ENCODE data around the gene STRADB.
"Not testable (repeated sequence)": the region's sequence is repeated elsewhere in the genome, so short reads cannot be mapped to it uniquely, and the experiment has no call there.

STRADB gene

DNA sequence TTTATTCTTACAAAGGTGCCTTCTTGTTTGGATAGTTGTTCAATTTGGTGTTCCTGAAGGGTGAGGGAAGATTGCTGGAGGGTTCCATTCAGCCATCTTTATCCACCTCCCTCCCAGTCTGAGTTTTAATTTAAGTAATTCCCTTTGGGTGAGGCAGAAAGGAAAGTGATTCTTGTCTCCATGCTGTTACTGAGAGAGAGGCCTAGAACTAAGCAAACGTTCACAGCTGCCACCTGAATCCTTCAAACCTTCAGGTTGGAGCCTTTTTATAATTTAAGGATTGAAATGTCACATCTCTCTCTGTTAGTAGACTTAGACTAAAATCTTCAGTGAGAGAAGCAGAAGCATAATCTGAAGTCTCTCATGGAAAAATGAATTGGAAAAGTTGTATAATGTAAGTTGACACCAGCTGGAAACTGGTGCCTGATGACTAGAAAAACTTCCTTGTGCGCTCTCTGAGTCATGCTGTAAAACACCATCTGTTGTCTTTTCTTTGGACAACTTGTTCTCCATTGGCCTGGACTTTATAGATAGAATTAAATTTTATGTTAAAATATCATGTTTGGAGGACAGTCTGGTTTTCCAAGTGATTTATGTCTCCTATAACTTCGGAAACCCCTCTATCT, 14.6 kb downstream of the STRADB start:
- no peak for DNase-seq (ENCODE audit: extremely low read depth in 1 of 2, low read depth in 1 of 2)

DNA sequence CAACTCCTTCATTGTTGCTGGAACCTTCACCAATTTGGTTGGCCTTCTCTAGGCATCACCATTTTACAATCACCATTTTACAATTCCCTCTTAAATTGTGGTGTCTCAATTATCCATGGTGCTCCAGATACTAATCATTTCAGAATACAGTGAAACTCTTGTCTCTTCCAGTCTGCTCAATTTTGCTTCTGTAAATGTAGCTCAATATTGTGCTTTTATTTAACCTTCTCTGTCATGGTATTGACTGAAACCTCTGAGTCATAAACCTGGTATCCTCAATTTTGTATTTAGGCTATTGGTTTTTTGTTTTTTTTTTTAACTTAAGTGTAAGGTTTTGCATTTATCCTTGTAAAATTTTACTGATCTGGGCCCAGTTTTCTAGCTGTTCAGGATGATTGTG, 16.1 kb downstream of the STRADB start:
- no peak for DNase-seq (ENCODE audit: extremely low read depth in 1 of 2, low read depth in 1 of 2)

DNA sequence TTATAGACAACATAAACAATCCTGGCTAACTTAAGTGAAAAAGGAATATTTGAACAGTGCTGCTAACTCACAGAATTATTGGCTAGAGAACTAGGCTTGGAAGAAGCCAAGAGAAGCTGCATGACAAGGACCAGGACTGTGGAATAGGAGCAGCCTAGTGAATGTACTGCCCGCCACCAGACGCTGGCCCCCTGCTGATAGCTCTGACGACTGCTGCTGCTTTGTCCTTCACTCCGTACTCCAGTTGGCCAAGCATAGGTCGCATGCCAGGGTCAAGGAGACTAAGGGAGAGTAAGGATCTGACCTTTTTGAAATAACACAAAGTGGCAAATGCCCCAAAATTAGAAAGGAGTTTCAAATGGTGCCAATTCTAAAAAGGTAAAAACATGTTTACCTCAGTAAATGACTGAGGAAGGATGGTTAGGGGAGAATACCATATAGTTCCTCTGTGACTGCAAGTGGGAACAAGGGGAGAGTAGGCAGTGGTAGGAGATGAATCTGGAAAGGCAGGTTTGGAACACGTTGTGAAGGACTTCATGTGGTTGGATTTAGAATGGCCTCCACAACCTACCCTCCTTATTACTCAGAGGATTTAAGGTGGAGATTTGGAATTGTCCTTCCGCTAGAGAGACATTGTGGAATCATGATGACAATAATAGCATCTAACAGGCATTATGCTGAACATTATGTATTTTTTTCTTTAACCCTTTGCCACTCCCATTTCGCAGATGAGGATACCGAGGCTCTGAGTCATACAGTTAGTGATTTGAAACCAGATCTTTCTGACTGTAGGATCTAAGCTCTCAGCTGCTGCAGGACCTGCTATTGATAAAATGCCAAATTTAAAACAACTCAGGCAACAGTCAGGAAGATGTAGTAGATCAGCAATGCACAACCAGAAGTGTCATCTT, 19.5 kb downstream of the STRADB start:
- no peak for DNase-seq (ENCODE audit: extremely low read depth in 1 of 2, low read depth in 1 of 2)

DNA sequence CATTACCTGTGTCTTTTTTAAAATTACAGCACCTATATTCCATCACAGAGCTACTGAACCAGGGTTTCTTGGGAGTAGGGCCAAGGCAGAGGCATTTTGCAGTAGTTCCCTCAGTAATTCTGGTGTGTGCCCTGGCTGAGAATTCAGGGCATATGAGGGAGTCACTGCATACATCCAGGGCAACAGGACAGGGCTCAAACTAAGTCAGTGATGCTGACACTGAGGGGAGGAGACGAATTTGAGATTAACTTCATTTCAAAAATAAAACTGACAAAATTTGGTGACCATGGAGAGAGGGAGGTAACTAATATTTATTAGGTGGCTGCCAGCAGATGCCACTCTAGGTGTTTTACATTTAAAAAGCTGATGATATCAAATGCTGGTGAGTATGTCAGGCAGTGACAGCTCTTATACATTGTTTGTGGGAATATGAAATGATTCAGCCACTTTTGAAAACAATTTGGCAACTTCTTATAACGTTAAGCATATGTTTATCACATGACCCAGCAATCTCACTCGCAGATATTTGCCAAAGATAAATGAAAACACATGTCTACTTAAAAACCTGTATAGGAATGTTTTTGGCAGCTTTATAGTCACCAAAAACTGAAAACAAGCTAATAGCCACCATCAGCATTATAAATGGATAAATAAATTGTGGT, 20.3 kb downstream of the STRADB start:
- DNase-seq (ENCODE audit: extremely low read depth in 1 of 2, low read depth in 1 of 2), result no peak

- DNase-seq (ENCODE audit: extremely low read depth in 1 of 2, low read depth in 1 of 2), result no peak
These were observed 20.9 kb downstream of the STRADB start for GRCh38 chr2:201472411-201472810.

GRCh38 chr2:201482543-201482942, 31.0 kb downstream of the STRADB start:
- no peak for DNase-seq (ENCODE audit: extremely low read depth in 1 of 2, low read depth in 1 of 2)

DNA sequence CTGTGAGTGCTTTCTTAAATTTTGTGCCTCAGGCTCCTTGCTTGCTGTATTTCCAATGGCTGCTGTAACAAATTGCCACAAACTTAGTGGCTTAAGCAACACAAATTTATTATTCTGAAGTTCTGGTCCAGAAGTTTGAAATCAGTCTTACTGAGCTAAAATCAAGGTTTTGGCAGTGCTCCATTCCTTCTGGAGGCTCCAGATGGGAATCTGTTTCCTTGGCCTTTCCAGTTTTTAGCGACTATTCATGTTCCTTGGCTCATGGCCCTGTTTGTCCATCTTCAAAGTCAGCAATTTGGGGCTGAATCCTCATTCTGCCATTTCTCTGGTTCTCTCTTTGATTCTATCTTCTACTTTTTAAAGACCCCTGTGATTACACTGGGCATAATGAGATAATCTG, 31.8 kb downstream of the STRADB start:
- no peak for DNase-seq (ENCODE audit: extremely low read depth in 1 of 2, low read depth in 1 of 2)

DNA sequence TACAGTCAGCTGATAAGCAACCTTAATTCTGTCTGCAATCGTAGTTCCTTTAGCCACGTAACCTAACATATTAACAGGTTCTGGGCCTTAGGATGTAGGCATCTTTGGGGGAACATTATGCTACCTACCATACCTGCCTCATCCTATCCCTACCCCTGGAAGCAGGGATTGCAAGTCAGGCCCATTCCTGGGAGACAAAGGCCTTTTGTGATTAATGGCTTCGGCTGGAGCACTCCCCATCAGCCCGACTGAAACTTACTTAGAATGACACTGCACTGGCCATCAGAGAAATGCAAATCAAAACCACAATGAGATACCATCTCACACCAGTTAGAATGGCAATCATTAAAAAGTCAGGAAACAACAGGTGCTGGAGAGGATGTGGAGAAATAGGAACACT, 32.2 kb downstream of the STRADB start:
- DNase-seq (ENCODE audit: extremely low read depth in 1 of 2, low read depth in 1 of 2), result not testable (repeated sequence)

GRCh38 chr2:201484805-201485204, 33.3 kb downstream of the STRADB start:
- DNase-seq (ENCODE audit: extremely low read depth in 1 of 2, low read depth in 1 of 2), result no peak

GRCh38 chr2:201490291-201490690, 38.8 kb downstream of the STRADB start:
- DNase-seq (ENCODE audit: extremely low read depth in 1 of 2, low read depth in 1 of 2), result no peak

- DNase-seq (ENCODE audit: extremely low read depth in 1 of 2, low read depth in 1 of 2), result no peak
These were observed 45.2 kb downstream of the STRADB start for GRCh38 chr2:201496785-201497184.

GRCh38 chr2:201500534-201500933, 49.0 kb downstream of the STRADB start:
- DNase-seq (ENCODE audit: extremely low read depth in 1 of 2, low read depth in 1 of 2), result no peak

GRCh38 chr2:201502713-201503112, 51.2 kb downstream of the STRADB start:
- DNase-seq (ENCODE audit: extremely low read depth in 1 of 2, low read depth in 1 of 2), result no peak

DNA sequence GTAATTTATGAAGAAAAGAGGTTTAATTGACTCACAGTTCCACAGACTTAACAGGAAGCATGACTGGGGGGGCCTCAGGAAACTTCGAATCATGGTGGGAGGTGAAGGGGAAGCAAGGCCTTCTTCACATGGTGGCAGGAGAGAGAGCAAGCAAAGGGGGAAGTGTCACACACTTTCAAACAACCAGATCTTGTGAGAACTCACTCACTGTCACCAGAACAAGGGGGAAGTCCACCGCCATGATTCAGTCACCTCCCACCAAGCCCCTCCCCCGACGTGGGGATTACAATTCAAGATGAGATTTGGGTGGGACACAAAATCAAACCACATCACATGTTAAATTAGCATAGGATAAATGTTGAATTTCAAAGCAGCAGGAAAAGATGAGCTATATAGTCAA, 56.2 kb downstream of the STRADB start:
- DNase-seq (ENCODE audit: extremely low read depth in 1 of 2, low read depth in 1 of 2), result no peak

DNA sequence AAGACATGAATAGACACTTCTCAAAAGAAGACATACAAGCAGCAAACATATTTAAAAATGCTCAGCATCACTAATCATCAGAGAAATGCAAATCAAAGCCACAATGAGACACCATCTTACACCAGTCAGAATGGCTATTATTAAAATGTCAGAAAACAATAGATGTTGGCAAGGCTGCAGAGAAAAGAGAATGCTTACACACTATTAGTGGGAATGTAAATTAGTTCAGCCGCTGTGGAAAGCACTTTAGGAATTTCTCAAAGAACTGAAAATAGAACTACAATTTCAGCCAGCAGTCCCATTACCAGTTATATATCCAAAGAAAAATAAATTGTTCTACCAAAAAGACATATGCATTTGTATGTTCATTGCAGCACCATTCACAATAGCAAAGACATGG, 61.7 kb downstream of the STRADB start:
- no peak for DNase-seq (ENCODE audit: extremely low read depth in 1 of 2, low read depth in 1 of 2)

DNA sequence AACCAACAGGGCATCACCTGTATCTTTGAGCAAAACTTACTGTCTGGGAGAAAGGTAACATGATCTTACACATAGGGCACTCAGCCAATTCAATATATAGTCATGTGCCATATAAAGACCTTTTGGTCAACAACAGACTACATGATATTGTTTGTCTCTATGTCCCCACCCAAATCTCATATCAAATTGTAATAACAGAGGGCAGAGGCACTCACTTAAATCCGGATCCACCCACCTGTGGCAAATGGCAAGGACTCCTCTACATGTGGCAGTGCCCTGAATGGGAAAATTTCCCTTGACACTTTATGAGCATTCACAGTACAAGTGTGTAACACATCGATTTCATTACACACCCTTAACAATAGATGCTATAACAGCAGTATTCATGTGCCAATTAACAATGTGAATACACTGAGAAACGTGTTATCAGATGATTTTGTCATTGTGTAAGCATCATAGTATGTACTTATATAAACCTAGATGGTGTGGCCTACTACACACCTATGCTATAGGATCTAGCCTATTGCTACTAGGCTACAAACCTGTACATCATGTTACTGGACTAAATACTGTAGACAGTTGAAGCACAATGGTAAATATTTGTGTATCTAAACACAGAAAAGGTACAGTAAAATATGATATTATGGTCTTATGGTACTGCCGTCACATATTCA, 64.2 kb downstream of the STRADB start:
- DNase-seq (ENCODE audit: extremely low read depth in 1 of 2, low read depth in 1 of 2), result no peak

GRCh38 chr2:201517094-201517493, 65.6 kb downstream of the STRADB start:
- no peak for DNase-seq (ENCODE audit: extremely low read depth in 1 of 2, low read depth in 1 of 2)

- no peak for DNase-seq (ENCODE audit: extremely low read depth in 1 of 2, low read depth in 1 of 2)
These were observed 68.7 kb downstream of the STRADB start for GRCh38 chr2:201520201-201520600.

DNA sequence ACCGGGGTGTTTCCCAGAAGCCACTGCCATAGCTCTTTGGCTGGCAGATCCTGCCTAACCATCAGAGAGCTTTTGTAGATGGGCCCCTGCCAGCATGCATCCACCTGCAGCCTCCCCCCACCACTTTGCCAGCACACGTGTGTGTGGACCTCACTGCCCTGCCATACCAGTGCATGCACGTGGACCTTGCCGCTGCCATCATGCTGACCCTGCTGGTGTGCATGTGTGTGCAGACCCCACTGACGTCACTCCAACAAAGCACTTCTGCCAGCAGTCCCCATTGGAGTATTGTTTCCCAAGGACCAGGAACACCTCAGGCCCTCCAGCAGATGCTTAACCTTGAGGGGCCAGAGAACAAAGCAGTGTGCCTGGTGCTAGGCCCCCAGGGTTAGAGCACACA, 71.4 kb downstream of the STRADB start:
- DNase-seq (ENCODE audit: extremely low read depth in 1 of 2, low read depth in 1 of 2), result no peak

DNA sequence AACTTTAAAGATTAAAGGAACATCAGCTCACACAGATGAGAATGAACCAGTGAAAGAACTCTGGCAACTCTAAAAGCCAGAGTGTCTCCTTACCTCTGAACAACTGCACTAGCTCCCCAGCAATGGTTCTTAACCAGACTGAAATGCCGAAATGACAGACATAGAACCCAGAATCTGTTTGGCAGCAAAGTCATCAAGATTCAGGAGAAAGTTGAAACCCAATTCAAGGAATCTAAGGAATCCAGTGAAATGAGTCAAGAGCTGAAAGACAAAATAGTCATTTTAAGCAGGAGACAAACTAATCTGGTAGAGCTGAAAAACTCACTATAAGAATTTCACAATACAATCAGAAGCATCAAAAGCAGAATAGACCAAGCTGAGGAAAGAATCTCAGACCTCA, 72.0 kb downstream of the STRADB start:
- DNase-seq (ENCODE audit: extremely low read depth in 1 of 2, low read depth in 1 of 2), result no peak

Measured in activated CD8-positive, alpha-beta memory T cell treated with anti-CD3 and anti-CD28 coated beads for 1 hour (primary cell).